WTC11 (cell line): ENCODE data around the gene TCEA2.

ENCODE experiments used
- ATF1 ChIP-seq: sonication (generic); formaldehyde crosslinking; IDR thresholded peaks from 2 replicates; pipeline ENCODE4 v1.8.1; 2023; ENCODE audit warnings: mild to moderate bottlenecking, moderate library complexity, missing genetic modification reagents
- ELF4 ChIP-seq: sonication (generic); formaldehyde crosslinking; IDR thresholded peaks from 2 replicates; pipeline ENCODE4 v1.8.1; 2022; ENCODE audit warnings: low read depth, mild to moderate bottlenecking, moderate library complexity, missing genetic modification reagents
- ESRRA ChIP-seq: sonication (generic); formaldehyde crosslinking; IDR thresholded peaks from 2 replicates; pipeline ENCODE4 v1.8.1; 2022; ENCODE audit warnings: mild to moderate bottlenecking, missing genetic modification reagents, borderline replicate concordance
- JAZF1 ChIP-seq: fragments of 250-450 bp; sonication (Bioruptor Pico); IDR thresholded peaks from 2 replicates; pipeline ENCODE4 v1.9.0; 2021; ENCODE audit warnings: moderate library complexity, mild to moderate bottlenecking, inconsistent platforms
- JUN ChIP-seq: sonication (generic); formaldehyde crosslinking; IDR thresholded peaks from 2 replicates; pipeline ENCODE4 v1.8.0; 2023; ENCODE audit warnings: mild to moderate bottlenecking, missing genetic modification reagents
- NR3C1 ChIP-seq: sonication (generic); formaldehyde crosslinking; conservative IDR thresholded peaks from 2 replicates; pipeline ENCODE4 v1.8.1; 2023; ENCODE audit warnings: low read depth, mild to moderate bottlenecking, missing genetic modification reagents
- TCF7 ChIP-seq: sonication (generic); formaldehyde crosslinking; IDR thresholded peaks from 2 replicates; pipeline ENCODE4 v1.8.0; 2022; ENCODE audit warnings: mild to moderate bottlenecking, low read depth, missing genetic modification reagents, moderate library complexity
- TF ChIP-seq, protein P1 (sequence below): fragments of 200-600 bp; IDR thresholded peaks from 2 replicates; pipeline ENCODE4 v1.8.0; 2022; ENCODE audit warnings: antibody characterized with exemption
- TF ChIP-seq, protein P2 (sequence below): sonication (generic); formaldehyde crosslinking; IDR thresholded peaks from 2 replicates; pipeline ENCODE4 v1.8.0; 2022; ENCODE audit warnings: mild to moderate bottlenecking, missing genetic modification reagents
- TF ChIP-seq, protein P3 (sequence below): sonication (generic); formaldehyde crosslinking; IDR thresholded peaks from 2 replicates; pipeline ENCODE4 v1.8.1; 2023; ENCODE audit warnings: mild to moderate bottlenecking, moderate library complexity, missing genetic modification reagents
- TF ChIP-seq, protein P4 (sequence below): sonication (generic); formaldehyde crosslinking; conservative IDR thresholded peaks from 2 replicates; pipeline ENCODE4 v1.8.1; 2023; ENCODE audit warnings: mild to moderate bottlenecking, low read depth, missing genetic modification reagents, moderate library complexity
- TF ChIP-seq, protein P5 (sequence below): sonication (generic); formaldehyde crosslinking; IDR thresholded peaks from 2 replicates; pipeline ENCODE4 v1.8.0; 2022; ENCODE audit warnings: mild to moderate bottlenecking, missing genetic modification reagents

DNA sequence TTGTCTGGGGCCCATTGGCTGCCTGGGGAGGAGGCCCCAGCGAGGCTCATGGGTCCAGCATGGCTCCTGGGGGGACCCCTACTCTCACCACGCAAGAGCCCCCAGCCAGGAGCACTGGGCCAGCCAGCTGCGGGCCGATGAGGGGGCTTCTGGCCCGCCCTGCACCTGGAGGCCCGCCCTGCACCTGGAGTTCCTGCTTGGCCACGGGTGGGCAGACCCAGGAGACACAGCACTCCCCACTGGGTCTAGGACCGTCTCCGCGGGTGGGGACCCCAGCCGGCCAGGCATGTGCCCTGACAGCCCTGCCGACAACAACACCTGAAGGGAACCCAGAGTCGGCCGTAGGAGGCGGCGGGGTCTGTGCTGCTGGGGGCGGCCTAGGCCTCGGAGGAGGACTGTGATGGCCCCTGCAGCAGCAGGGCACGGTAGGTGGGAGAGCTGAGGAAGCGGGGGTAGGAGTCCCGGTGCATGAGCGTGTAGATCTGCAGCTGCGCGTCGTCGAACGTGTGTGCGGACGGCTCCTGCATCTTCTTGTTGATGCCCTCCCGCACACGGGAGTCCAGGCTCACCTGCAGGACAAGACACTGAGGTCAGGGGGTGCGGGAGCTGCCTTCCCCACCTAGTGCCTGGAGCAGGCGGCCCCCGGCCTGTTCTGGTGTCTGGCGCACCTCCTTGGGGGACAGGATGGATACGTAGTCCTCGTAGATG lies 10.6 kb downstream of the TCEA2 start:
- TF ChIP-seq, protein P1, sequence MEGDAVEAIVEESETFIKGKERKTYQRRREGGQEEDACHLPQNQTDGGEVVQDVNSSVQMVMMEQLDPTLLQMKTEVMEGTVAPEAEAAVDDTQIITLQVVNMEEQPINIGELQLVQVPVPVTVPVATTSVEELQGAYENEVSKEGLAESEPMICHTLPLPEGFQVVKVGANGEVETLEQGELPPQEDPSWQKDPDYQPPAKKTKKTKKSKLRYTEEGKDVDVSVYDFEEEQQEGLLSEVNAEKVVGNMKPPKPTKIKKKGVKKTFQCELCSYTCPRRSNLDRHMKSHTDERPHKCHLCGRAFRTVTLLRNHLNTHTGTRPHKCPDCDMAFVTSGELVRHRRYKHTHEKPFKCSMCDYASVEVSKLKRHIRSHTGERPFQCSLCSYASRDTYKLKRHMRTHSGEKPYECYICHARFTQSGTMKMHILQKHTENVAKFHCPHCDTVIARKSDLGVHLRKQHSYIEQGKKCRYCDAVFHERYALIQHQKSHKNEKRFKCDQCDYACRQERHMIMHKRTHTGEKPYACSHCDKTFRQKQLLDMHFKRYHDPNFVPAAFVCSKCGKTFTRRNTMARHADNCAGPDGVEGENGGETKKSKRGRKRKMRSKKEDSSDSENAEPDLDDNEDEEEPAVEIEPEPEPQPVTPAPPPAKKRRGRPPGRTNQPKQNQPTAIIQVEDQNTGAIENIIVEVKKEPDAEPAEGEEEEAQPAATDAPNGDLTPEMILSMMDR, result no peak
- TF ChIP-seq JAZF1 (no peak), JUN (no peak), ELF4 (CRISPR knock-in tag) (no peak), ATF1 (no peak), ESRRA (CRISPR knock-in tag) (no peak), NR3C1 (CRISPR knock-in tag) (no peak), TCF7 (CRISPR knock-in tag) (no peak)
- TF ChIP-seq, protein P2, sequence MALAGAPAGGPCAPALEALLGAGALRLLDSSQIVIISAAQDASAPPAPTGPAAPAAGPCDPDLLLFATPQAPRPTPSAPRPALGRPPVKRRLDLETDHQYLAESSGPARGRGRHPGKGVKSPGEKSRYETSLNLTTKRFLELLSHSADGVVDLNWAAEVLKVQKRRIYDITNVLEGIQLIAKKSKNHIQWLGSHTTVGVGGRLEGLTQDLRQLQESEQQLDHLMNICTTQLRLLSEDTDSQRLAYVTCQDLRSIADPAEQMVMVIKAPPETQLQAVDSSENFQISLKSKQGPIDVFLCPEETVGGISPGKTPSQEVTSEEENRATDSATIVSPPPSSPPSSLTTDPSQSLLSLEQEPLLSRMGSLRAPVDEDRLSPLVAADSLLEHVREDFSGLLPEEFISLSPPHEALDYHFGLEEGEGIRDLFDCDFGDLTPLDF (CRISPR knock-in tag), result no peak
- TF ChIP-seq, protein P3, sequence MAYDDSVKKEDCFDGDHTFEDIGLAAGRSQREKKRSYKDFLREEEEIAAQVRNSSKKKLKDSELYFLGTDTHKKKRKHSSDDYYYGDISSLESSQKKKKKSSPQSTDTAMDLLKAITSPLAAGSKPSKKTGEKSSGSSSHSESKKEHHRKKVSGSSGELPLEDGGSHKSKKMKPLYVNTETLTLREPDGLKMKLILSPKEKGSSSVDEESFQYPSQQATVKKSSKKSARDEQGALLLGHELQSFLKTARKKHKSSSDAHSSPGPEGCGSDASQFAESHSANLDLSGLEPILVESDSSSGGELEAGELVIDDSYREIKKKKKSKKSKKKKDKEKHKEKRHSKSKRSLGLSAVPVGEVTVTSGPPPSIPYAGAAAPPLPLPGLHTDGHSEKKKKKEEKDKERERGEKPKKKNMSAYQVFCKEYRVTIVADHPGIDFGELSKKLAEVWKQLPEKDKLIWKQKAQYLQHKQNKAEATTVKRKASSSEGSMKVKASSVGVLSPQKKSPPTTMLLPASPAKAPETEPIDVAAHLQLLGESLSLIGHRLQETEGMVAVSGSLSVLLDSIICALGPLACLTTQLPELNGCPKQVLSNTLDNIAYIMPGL (CRISPR knock-in tag), result no peak
- TF ChIP-seq, protein P4, sequence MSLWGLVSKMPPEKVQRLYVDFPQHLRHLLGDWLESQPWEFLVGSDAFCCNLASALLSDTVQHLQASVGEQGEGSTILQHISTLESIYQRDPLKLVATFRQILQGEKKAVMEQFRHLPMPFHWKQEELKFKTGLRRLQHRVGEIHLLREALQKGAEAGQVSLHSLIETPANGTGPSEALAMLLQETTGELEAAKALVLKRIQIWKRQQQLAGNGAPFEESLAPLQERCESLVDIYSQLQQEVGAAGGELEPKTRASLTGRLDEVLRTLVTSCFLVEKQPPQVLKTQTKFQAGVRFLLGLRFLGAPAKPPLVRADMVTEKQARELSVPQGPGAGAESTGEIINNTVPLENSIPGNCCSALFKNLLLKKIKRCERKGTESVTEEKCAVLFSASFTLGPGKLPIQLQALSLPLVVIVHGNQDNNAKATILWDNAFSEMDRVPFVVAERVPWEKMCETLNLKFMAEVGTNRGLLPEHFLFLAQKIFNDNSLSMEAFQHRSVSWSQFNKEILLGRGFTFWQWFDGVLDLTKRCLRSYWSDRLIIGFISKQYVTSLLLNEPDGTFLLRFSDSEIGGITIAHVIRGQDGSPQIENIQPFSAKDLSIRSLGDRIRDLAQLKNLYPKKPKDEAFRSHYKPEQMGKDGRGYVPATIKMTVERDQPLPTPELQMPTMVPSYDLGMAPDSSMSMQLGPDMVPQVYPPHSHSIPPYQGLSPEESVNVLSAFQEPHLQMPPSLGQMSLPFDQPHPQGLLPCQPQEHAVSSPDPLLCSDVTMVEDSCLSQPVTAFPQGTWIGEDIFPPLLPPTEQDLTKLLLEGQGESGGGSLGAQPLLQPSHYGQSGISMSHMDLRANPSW (CRISPR knock-in tag), result no peak
- TF ChIP-seq, protein P5, sequence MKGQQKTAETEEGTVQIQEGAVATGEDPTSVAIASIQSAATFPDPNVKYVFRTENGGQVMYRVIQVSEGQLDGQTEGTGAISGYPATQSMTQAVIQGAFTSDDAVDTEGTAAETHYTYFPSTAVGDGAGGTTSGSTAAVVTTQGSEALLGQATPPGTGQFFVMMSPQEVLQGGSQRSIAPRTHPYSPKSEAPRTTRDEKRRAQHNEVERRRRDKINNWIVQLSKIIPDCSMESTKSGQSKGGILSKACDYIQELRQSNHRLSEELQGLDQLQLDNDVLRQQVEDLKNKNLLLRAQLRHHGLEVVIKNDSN (CRISPR knock-in tag), result no peak
